Activated T-cell treated with anti-CD3 and anti-CD28 coated beads, Interleukin-2, amount 50 U/mL, for 1 hour (primary cell): ENCODE data around the gene LRIG3.
"Not testable (repeated sequence)": the region's sequence is repeated elsewhere in the genome, so short reads cannot be mapped to it uniquely, and the experiment has no call there.

ENCODE experiments used
- DNase-seq: peaks from one replicate; pipeline ENCODE4 v3.0.0-alpha.2; 2020

The LRIG3 gene

DNA sequence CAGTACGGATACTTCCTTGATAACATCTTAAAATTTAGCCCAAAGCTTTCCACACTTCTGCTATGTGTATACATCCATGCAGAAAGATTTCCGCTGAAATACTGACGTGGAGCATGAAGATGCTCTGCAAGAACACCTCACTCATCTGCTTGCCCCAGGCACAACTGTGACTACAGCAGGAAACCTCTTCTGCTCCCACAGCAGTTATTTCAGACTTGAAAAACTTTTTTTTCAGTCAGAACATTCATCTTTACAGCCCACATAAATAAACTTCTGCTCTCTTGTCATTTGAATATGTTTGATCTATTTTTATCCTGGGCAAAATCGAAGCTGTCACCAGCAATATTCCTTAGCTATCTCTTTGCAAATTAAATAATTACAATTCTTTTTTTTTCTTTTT, 6.8 kb upstream of the LRIG3 start:
- DNase-seq: no peak

DNA sequence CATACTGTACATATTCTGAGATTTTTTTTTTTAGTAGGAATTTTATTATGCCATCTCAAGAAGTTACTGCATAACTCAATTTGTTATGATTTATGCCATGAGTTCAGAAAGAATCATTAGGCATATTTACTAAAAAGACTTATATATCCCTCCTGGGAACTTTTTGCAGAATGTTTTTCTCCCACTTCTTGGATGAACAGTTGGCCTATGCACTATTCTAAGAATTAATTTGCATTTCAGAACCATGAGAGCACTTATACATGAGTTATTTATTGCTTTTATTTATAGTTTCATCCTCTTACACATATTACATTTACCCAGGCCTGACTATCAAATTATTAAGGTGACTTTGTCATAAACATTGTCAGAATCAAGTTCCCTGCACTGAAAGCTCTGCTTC, 6.3 kb upstream of the LRIG3 start:
- DNase-seq: no peak

DNA sequence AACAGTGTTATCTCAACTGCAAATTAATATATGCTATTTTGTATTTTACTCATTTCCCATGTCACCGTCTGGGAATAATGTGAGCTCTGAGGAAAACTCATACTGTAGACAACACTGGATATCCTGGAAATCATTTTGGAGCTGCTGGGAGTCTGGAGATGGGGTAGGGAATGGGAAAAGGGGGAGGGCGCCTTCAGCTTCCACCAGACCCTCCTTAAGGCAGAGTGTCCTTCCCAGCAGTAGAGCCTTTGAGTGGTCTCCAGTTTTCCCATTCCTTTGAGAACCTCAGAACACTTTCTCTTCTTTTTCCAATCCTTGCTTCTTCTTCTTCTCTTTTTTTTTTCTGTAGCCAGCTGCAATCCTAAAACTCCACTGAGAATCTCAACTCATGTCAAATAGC, 5.4 kb upstream of the LRIG3 start:
- no peak for DNase-seq

DNA sequence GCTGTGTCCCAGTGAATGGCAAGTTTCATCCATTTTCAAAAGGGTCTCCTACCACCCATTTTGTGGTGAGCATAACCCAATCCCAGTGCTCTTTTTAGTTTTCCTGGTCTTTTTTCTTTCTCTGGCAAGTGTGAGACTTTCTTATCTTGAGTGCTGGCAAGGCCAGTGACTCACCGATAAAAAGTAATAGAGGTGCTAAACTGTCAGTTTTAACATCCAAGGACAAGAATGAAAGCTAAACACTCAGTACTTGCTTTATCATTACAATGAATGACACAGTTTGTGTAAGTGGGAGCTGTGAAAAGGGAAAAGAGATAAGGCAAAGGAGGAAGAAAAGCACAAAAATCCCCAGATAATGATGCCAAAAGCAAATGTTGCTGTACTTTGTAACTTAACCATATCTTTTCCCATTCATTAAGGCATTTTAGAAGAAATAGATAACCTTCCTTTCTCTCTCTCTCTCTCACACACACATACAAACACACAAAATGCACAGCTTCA, 4.9 kb upstream of the LRIG3 start:
- DNase-seq: no peak

DNA sequence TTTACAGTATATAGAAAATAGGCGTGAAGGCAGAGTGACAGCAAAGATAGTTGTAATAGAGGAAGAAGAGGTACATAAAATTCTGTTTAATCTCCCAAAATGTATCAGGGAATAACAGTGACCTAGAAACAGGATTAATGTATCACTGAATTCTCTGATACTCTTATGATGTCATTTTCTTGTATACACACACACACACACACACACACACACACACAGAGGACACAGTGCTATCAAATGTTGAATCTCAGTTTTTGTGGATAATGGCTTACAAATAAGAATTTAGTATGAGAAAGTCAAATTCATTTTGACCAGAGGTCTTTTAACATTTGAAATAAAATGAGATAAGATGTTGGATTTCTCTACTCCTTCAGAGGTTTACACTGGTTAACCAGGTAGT, 4.3 kb upstream of the LRIG3 start:
- DNase-seq: no peak

DNA sequence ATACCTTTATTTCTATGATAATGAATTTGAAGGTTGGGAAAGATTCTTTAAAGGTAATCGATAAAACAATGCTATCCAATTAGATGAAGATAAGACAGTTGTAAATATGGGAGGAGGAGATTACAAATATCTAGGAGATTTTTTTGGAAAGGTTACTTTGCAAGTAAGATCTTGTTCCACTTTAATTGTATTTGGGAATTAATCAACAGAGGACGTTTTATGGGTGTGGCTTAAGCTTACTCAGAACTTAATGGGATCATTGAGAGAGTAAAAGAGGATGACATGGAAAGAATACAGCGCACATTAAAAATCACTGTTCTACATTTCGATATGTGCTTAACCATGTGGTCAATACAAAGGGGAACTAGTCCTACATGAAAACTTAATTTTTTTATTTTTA, 3.5 kb upstream of the LRIG3 start:
- DNase-seq: no peak

DNA sequence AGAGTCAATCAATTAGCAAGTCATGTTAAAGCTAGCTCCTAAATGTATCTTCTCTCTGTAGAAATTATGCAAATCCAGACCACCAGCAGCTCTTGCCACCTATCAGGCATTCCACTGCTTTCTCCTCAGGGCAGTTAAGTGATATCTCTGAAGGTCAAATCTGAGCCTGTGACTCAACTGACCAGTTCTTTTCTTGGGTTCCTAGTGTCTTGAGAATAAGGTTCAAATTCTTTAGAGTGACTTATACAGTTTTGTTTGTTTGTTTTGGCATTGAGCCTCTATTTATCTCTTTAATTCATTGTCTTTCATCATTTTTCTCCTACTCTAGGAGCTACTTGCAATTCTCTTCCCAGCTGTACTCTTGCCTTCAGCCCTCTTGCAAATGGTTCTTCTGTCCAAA, 2.5 kb upstream of the LRIG3 start:
- no peak for DNase-seq

DNA sequence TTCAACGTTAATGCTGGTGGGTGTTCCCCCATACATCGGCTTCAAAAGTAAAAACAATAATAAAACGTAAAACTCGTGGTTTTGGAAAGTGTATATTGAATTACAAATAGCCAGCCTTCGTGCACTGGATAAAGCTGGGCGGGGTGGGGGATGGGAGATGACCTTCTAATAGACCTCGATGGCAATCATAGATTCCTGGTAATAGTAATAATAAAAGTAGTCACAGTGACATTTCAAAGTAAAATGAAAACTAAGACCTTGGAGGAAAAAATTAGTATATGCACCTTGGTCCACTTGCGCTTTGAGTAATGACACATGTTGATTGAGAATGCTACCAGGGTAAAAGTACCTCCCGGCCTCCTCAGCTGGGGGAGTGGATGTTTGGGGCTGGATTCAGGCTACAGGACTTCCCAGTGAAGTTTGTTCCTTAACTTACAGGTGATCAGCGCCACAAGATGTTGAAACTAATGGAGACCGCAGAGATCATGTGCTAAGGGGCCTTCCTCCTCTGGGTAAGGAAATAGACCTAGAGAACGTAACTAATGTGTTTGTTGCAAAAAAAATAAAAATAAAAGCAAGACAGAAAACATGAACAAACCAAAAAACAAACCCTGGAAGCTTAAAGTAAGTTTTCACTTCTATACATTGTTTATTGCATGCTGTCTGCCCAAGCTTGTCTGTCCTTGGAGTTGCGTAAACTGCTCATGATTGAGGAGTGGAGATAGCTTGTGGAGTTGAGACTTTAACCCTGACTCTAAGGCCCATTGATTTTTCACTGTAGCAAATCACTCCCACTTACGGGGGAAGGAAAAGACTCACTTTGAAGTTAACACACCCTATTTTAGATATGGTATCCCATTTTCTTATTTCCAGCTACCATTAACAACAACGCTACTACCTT, 907 bp upstream of the LRIG3 start:
- no peak for DNase-seq

DNA sequence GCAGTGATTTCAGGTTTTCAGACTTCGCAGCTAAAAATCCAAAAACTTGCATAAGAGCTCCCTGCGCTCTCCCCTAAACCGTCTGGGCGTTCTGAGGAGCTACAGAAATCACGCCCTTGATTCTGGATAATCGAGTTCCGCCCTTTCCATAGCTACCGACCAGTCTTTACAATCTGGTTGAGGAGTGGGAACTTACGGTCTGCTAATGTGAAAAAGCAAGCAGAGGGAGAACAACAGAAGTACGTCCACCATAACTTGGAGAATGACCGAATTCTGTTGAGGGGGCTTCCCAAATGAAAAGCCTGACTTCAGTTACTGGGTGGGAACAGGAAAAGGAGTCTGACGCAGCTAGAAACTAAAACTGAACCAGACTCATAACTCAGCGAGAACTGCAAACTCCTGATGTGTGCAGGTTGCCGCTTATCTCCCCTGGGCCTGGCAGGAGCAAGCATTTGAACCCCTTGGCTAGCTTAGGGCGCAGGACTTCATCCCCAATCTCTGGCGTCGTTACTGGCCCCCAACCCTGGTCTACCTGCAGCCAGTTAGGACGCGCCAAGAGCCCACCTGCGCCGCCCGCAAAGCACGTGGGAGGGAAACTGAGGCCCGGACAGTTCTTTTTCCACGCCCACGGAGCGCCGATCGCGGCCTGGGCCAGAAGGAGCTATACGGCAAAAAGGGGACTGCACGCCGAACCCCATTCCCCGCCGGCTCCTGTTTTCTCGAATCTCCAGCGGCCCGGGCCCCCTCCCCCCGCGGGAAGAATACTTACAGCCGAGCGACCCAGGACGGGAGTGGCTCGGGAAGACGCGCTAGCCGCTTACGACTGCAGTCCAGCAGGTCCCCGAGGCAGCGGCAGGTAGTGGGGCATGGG, 838 bp downstream of the LRIG3 start:
- DNase-seq: no peak

DNA sequence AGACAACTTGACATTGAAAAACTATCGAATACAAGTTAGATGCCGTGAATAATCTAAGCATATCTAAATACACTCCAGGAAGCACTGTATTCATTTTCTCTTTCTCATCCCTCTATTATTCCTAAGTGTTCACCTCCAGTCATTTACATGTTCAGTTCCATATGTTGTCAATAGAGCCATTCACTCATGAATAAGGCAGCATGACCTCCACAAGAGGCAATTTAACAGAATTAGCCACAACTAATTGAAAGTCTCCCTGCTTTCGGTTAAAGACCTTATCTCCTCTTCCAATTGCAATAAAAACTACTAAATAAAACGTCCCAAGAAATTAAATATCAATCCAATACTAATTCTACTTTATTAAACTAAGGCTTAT, 1.8 kb downstream of the LRIG3 start:
- no peak for DNase-seq

DNA sequence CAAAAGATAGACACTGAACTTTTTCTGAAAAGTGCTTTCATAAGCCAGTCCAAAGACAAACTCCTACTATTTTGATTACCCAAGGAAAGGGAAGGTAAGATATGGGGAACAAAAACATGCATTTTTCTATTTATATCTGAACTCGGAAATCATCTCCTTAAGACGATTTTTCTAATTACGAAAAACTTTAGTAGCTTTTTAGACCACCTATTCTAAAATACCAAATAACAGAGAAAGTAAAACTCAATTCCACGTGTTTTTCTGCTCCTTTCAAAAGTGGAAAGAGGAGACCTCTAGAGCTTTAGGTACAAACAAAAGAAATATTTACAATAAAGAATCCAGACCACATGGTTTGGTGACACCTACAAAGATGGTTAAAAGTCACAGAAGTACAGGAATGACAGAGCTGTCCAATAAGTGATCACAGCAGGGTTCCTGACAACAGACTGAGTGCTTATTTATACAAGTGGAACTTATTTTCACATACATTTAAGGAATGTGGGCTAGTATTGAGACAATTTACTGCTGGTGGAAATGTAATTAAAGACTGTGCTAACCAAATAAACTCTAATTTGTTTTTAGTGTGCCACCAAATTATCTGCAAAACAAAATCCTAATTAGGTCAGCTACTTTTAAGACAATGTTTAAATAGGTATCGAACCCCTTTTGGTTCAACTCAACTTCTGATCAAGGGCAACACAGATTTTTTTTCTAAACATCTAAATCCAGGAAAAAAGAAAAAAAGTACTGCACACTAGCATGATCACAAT, 2.4 kb downstream of the LRIG3 start:
- DNase-seq: no peak

DNA sequence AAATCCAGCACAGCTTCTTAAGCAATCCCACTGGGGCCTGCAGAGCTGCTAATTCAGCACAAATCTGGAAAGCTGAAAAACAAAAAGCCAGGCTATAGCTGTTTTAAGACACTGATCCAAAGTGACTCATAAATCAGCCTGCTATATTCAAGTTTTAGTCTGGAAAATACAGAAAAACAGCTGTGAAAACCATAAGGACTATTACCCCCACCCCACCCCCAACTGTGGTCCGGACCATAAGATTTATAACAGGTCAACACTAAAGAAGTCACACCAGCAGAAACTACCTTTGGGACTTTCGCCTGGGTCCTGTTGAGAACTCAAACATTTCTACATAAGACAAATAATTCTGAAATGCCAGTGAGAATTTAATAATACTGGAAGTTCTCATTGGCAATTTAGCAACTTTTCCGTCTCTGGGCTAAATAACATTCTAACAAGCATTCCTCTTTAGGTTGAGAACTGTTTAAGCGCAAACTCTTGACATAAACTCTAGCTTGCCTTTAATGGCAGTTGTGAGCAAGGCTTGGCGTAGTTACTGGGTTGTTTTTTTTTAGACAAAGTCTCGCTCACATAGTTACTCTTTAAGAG, 3.3 kb downstream of the LRIG3 start:
- DNase-seq: no peak

DNA sequence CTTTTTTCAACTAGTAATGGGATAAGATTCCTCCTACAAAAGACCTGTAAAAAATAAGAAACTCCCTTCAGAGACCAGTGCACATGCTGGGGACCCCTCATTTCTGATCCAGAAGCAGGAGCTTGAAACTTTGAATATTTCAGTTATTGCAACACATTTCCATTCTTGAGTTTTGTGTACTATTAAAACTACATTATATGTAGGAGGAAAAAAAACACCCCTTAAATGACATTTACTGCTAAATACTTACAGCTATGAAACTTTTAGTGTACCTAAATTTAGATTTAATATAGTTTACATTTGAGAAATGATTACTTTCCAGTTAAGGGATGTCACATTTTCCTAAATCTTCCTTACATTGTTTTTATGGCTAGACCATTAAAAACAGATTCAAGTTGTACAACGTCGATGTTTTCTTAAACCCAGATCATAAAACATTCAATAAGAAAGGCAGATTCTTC, 4.1 kb downstream of the LRIG3 start:
- no peak for DNase-seq

DNA sequence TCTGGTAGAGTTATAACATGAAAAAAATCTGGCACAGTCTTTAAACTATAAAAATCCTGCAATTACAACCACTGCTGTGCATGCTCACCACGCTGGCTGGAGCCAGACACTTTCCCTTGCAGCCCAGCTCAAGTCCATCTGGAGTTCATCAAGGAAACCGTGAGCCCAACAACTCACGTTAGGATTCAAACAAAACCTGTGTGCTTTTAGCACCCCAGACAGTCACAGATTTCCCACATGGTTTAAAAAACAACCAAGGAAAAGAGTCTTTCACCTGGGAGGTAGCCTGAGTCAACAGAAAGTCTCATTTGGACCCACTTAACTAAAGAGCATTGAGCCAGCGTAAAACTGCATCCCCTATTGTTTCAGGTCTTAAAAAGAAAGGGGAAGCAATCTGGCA, 4.7 kb downstream of the LRIG3 start:
- no peak for DNase-seq

DNA sequence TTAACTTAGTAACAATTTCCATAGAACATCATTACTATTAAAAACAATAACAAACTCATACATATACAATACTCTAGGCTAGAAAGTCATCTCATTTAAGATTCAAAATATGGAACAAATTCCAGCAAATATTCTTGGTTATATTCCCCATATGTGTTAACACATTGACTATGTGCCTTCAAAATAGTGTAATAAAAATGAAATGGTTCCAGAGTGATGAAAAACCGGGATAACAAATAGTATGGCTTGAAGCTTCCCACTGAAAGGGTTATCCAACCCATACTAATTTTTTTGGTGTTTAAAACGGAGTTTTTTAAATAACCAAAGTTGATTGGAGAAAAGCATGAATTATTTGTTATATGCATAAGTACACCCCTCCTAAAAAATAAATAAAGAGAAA, 5.3 kb downstream of the LRIG3 start:
- DNase-seq: no peak

DNA sequence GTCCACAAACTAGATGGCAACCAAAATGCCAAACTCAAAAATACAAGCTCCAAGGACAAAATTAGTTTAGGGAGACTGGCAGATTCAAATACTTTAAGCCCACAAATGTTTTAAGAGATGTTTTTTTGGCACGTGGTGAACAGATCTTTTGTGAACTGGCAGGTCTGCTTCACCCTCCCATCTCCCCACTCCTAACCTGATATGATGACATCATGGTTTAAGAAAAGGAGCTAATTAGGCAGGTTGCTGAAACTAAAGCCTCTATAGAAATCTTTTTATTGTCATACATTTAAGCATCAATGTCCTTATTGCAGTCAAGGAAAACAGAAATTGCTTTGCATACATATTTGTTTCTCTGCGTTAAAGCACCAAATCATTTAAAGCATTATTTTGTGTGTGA, 5.8 kb downstream of the LRIG3 start:
- DNase-seq: no peak

DNA sequence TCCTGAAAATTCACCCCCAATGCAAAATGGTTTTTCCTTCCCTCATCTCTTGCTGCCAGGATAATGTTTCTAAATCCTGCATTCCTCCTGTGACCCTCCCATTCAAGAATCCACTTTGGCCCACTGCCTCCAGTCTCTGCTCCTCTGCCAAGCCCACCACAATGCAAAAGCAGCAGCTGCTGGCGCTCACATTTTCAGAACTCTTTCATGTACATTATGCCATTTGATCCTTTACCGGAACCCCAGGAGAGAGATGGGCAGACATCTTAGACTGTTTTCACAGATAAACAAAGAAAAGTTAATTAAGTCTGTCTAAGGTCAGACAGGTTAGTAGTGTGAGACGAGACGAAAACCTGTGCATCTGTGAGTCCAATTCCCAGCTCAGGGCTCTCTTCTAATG, 12.9 kb downstream of the LRIG3 start:
- no peak for DNase-seq

DNA sequence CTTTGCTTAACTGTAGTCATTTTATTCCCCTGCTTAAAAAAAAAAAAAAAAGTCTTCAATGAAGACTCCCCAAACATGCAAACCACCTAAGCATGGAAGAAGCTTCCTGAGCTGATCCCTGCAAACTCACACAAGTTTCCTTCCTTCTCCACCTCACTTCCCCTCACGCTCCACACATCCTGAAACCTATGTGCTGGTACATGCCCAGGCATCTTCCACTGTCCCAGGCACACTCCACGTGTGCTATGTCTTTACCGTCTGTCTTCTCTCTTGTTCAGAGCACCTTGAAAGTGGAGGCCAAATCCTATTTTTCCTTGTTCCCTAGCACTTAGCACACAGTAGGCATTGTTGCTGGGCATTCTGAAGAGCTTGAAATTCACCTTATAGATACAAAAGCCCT, 13.4 kb downstream of the LRIG3 start:
- no peak for DNase-seq

DNA sequence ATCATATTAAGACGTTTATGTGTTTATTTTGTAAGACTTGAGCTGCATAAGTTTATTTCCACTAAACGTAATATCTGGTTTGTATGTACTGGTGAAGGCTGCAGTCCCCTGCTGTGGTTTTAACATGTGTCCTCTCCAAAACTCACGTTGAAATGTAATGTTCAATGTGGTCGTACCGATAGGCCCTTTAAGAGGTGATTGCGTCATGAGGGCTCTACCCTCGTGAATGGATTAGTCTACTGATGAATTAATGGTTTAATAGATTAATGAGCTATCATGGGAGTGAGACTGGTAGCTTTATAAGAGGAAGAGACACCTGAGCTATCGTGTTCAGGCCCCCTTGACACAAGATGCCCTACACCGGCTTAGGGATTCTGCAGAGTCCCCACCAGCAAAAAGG, 14.9 kb downstream of the LRIG3 start:
- DNase-seq: no peak

DNA sequence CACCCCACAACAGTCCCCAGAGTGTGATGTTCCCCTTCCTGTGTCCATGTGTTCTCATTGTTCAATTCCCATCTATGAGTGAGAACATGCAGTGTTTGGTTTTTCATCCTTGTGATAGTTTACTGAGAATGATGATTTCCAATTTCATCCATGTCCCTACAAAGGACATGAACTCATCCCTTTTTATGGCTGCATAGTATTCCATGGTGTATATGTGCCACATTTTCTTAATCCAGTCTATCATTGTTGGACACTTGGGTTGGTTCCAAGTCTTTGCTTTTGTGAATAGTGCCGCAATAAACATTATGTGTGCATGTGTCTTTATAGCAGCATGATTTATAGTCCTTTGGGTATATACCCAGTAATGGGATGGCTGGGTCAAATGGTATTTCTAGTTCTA, 17.6 kb downstream of the LRIG3 start:
- not testable (repeated sequence) for DNase-seq

DNA sequence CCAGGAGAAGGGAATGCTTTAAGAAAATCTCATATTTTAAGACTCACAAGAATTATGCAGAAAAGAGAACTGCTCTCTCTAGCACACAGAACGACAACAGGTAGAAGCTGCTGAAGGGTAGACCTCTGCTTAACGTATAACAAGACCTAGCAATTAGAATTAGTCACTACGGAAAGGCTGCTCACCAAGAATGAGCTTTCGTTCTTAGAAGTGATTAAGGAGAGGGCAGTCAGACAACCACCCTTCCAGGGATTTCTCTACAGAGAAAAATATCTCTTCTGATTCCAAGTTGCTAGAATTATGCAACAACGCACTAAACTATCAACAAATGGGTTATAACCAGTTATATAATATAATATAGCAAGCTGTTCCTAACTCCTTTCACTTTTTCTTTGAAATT, 18.6 kb downstream of the LRIG3 start:
- DNase-seq: no peak

DNA sequence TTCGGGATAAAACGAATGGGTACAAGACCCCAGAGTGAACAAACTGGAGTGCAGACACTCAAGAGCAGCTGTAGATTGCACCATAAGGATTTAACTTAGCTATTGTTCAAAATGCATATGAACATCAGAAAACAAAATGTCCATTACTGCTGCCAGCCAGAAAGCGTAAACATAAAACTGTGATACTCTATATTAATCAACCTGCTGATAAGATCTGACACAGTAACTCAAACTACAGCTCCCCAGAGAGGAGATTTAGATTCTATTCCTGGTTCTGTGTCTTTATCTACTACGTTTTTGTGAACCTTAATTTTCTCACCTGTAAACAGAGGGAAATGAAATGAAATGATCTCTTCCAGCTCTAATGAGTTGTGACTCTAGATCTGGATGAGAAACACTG, 22.3 kb downstream of the LRIG3 start:
- DNase-seq: no peak

DNA sequence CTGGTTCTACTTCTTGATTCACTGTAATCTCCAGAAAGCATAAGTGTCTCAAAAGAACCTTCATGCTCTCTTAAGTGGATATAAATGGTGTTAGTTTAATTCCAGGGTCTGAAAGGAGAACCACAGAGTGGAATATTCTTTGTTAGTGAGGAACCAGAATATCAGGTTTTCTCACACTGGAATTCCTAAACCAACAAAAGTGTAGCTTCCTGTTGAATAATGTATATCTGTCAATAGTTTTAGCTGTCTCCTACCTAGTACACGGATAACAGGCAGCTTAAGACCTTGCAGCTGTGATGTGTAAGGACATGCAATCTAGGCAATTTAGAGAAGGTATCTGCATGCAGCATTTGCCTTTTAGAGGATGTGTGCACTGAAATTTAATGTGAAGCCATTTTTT, 24.0 kb downstream of the LRIG3 start:
- DNase-seq: no peak
